Lung (tissue), 12 donors: ENCODE measurements around the gene TCF12. TPM values are rescaled to one million over a fixed set of nuclear protein-coding genes. Genes with fewer than 3 reads are reported as not detected.

Experiments
- ATAC-seq: fragments of 200-7000 bp; cut with Tn5 transposase; one replicate; pipeline ENCODE4 v1.9.1; 2020; ENCODE audit warnings: moderate number of reproducible peaks; ENCODE audit not compliant: insufficient read depth, low FRiP score
- DNase-seq, 3 donors: peaks; one replicate each; pipeline ENCODE4 v3.0.0-alpha.2; 2013 to 2017
- H3K27ac ChIP-seq, 2 donors: one replicate each; pipeline ENCODE4 v1.5.1; 2013; ENCODE audit warnings: mild to moderate bottlenecking in 2 of 2, moderate library complexity in 2 of 2, control low read depth in 1 of 2, inconsistent platforms in 1 of 2, low read depth in 1 of 2, low read length in 1 of 2
- H3K27me3 ChIP-seq, 3 donors: one replicate each; pipeline ENCODE4 v1.5.1; 2013; ENCODE audit warnings: low read length in 2 of 3; ENCODE audit not compliant: control insufficient read depth in 3 of 3, insufficient read depth in 3 of 3
- H3K36me3 ChIP-seq, 4 donors: one replicate each; pipeline ENCODE4 v1.5.1; 2013; ENCODE audit warnings: low read length in 4 of 4, mild to moderate bottlenecking in 1 of 4, moderate library complexity in 1 of 4; ENCODE audit not compliant: control insufficient read depth in 4 of 4, insufficient read depth in 4 of 4
- H3K4me1 ChIP-seq, 5 donors: one replicate each; pipeline ENCODE4 v1.5.1; 2013; ENCODE audit warnings: low read length in 5 of 5, mild to moderate bottlenecking in 2 of 5, moderate library complexity in 1 of 5; ENCODE audit not compliant: control insufficient read depth in 5 of 5, insufficient read depth in 5 of 5
- H3K4me3 ChIP-seq: one replicate; pipeline ENCODE4 v1.5.1; 2013; ENCODE audit warnings: mild to moderate bottlenecking, control low read depth, moderate library complexity
- H3K9ac ChIP-seq, 2 donors: one replicate each; pipeline ENCODE4 v1.5.1; 2013; ENCODE audit warnings: low read length in 2 of 2, control low read depth in 1 of 2; ENCODE audit not compliant: insufficient read depth in 1 of 2
- H3K9me3 ChIP-seq, 4 donors: one replicate each; pipeline ENCODE4 v1.5.1; 2013; ENCODE audit warnings: low read length in 3 of 4, mild to moderate bottlenecking in 1 of 4, moderate library complexity in 1 of 4; ENCODE audit not compliant: control insufficient read depth in 4 of 4, insufficient read depth in 3 of 4
- CTCF ChIP-seq: IDR thresholded peaks from 2 replicates; pipeline ENCODE4 v1.5.1; 2012; ENCODE audit warnings: mild to moderate bottlenecking; ENCODE audit errors: control extremely low read depth, extremely low read depth
- WGBS, 2 donors: extraction: QIAGEN DNeasy Blood & Tissue Kit; methylation state at CpG; one replicate each; pipeline ENCODE4 v1.1.7; 2013; 5-methylcytosine and 5-hydroxymethylcytosine counted together
- polyA plus RNA-seq, 2 donors: library from polyadenylated mRNA; stranded (reverse); fragments of 200-250 nt; gene quantifications; one replicate each; pipeline ENCODE4 v1.2.1, GENCODE V29; 2013
- total RNA-seq, 2 donors: library from RNA; depleted of rRNA in 1 of 2; stranded (reverse); fragments of >200 nt in 1 of 2; gene quantifications; one replicate each; pipeline ENCODE4 v1.2.1, GENCODE V29; 2014 to 2021
- donor health status: control.
- donor health status: control.
- donor health status: Bipolar disorder and iron deficiency.
- donor health status: healthy.
- donor health status: DM: yes; HTN: yes; CAD: no.

Gene TCF12
- total and polyA plus RNA-seq, 4 donors = 9.6 to 314 (median 56.3) TPM

- Histone ChIP-seq H3K9ac (no peak overlapping the region), H3K27ac (no peak overlapping the region), H3K4me3 (no peak overlapping the region), H3K4me1 (peaks cover 0 to 5% (median 0%) of the 10 kb centered on the region in 5 donors), H3K36me3 (peaks cover 6 to 16% (median 8%) of the 10 kb centered on the region in 4 donors), H3K9me3 (no peaks in the 10 kb centered on the region), H3K27me3 (no peaks in the 10 kb centered on the region)
- ATAC-seq = no peak
- DNase-seq = no peak
- TF ChIP-seq CTCF = no peak
- 97% methylated on average over 3 of the region's 3 CpGs for WGBS, 2 donors
Observed at GRCh38 chr15:57263520-57263919, 345.1 kb downstream of the TCF12 start.

DNA sequence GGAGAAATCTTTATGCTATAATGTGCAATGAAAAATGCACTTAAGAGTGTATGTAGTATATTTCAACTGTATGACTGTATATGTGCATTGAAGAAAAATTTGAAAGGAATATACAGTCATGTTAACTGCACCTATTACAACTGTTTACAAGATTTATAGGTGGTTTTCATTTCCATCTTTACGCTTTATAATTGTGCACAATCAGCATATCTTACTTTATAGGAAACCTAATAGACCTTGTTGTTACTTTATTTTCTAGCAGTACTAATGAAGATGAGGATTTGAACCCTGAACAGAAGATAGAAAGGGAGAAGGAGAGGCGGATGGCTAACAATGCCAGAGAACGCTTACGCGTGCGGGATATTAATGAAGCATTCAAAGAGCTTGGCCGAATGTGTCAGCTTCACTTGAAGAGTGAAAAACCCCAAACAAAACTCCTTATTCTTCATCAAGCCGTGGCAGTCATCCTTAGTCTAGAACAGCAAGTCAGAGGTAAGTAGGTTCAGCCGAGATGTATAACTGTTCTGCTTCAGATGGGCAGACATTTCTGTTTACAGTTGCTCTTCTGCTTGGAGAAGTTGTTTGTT is 354.4 kb downstream of the TCF12 start:
- DNase-seq = no peak
- H3K9ac ChIP-seq = no peak overlapping the region
- no peak for TF ChIP-seq CTCF
- no peak overlapping the region for H3K4me3 ChIP-seq
- H3K36me3 ChIP-seq = peaks cover 12 to 30% (median 19%) of the 10 kb centered on the region in 4 donors
- no peaks in the 10 kb centered on the region for H3K9me3 ChIP-seq
- no peak for ATAC-seq
- H3K4me1 ChIP-seq = no peaks in the 10 kb centered on the region
- H3K27me3 ChIP-seq = no peaks in the 10 kb centered on the region
- H3K27ac ChIP-seq = no peak overlapping the region
- WGBS, 2 donors = 96% methylated on average over 9 of the region's 9 CpGs

DNA sequence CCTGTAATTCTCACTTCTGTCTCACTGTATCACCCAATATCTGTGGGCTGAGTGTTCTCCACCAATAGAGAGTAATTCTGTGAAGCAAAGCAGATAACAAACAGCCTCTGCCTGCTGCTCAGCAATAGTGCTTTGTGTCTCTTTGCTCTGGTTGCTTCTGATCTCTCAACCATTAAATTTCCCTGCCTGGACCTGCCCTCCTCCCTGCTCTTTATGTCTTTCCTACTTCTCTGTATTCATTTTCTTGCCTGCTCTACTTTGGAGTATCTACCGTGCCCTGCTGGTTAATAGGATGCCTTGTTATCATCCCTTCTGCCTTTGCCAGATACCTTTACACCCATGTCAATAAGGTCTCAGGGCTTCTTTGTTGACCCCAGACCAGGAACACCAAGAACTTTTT is 355.0 kb downstream of the TCF12 start:
- H3K4me1 ChIP-seq = no peaks in the 10 kb centered on the region
- ATAC-seq = no peak
- H3K9ac ChIP-seq = no peak overlapping the region

More for the DNA sequence above, 355.0 kb downstream of the TCF12 start:
- H3K4me3 ChIP-seq = no peak overlapping the region
- DNase-seq = no peak
- no peak for TF ChIP-seq CTCF
- H3K27me3 ChIP-seq = no peaks in the 10 kb centered on the region
- no peak overlapping the region for H3K27ac ChIP-seq
- WGBS, 2 donors = 91 to 93% methylated on average over 1 of the region's 1 CpG
- H3K9me3 ChIP-seq = no peaks in the 10 kb centered on the region
- H3K36me3 ChIP-seq = peaks cover 13 to 30% (median 19%) of the 10 kb centered on the region in 4 donors
